HEK293 (cell line): Measurements from ENCODE around the gene TOMM6.

Experiments
- CTCF ChIA-PET: fragments of 350-600 bp; formaldehyde crosslinking; extraction: SDS; loops from one replicate; lab custom pipeline; 2021; ENCODE audit warnings: antibody characterized with exemption; lab: Yijun Ruan, JAX
- POLR2A ChIA-PET: fragments of 300-600 bp; formaldehyde crosslinking; extraction: SDS; loops from one replicate; lab custom pipeline; 2020; ENCODE audit warnings: antibody characterized with exemption, inconsistent platforms; lab: Yijun Ruan, JAX
- H3K27ac ChIP-seq: fragments of 200-500 bp; sonication (Bioruptor generic); 2 replicates; pipeline ENCODE4 v1.5.1; 2014; ENCODE audit warnings: low read depth, low read length, control low read depth, inconsistent platforms; ENCODE audit errors: extremely low read depth
- H3K36me3 ChIP-seq, 2 experiments: fragments of 200-500 bp in 1 of 2; sonication (Bioruptor generic) in 1 of 2; 1 replicate in 1 of 2; 2 replicates in 1 of 2; pipeline ENCODE4 v1.5.1; 2014 to 2017; ENCODE audit warnings: inconsistent platforms in 2 of 2, low read length in 2 of 2; ENCODE audit not compliant: control insufficient read depth in 2 of 2, insufficient read depth in 1 of 2
- H3K4me1 ChIP-seq: fragments of 200-500 bp; sonication (Bioruptor generic); 2 replicates; pipeline ENCODE4 v1.5.1; 2014; ENCODE audit warnings: mild to moderate bottlenecking, low read length, inconsistent platforms; ENCODE audit not compliant: control insufficient read depth, insufficient read depth
- H3K4me3 ChIP-seq: 2 replicates; pipeline ENCODE4 v1.5.1; 2011; ENCODE audit warnings: low read depth, mild to moderate bottlenecking, control low read depth, low read length, moderate library complexity
- H3K9me3 ChIP-seq: fragments of 200-500 bp; sonication (Bioruptor generic); 2 replicates; pipeline ENCODE4 v1.5.1; 2014; ENCODE audit warnings: low read depth, low read length, inconsistent platforms; ENCODE audit not compliant: control insufficient read depth, insufficient read depth
- EGR2 ChIP-seq: fragments of 450-650 bp; formaldehyde crosslinking; IDR thresholded peaks from 2 replicates; pipeline ENCODE4 v1.5.1; 2016; ENCODE audit warnings: low read depth, missing biosample characterization, missing genetic modification characterization
- ELK4 ChIP-seq: IDR thresholded peaks from 2 replicates; pipeline ENCODE4 v1.6.1; 2011; ENCODE audit warnings: mild to moderate bottlenecking, low read depth, low read length, borderline replicate concordance
- GLI2 ChIP-seq: fragments of 450-650 bp; formaldehyde crosslinking; IDR thresholded peaks from 2 replicates; pipeline ENCODE4; 2017; ENCODE audit warnings: missing biosample characterization, missing genetic modification characterization, low read depth, borderline replicate concordance
- KLF9 ChIP-seq: fragments of 450-650 bp; formaldehyde crosslinking; IDR thresholded peaks from 2 replicates; pipeline ENCODE4 v1.5.1; 2016; ENCODE audit warnings: missing biosample characterization, missing genetic modification characterization, low read depth
- SALL2 ChIP-seq: fragments of 450-650 bp; formaldehyde crosslinking; IDR thresholded peaks from 2 replicates; pipeline ENCODE4 v1.5.0; 2017; ENCODE audit warnings: missing biosample characterization, mild to moderate bottlenecking, missing genetic modification characterization, borderline replicate concordance
- TRIM28 ChIP-seq: IDR thresholded peaks from 2 replicates; pipeline ENCODE4 v1.6.1; 2011; ENCODE audit warnings: low read length, control low read depth, borderline replicate concordance
- TSHZ1 ChIP-seq: fragments of 450-650 bp; formaldehyde crosslinking; IDR thresholded peaks from 2 replicates; pipeline ENCODE4 v1.5.1; 2016; ENCODE audit warnings: missing biosample characterization, missing genetic modification characterization, borderline replicate concordance
- ZNF202 ChIP-seq: fragments of 450-650 bp; formaldehyde crosslinking; IDR thresholded peaks from 2 replicates; pipeline ENCODE4 v1.5.1; 2016; ENCODE audit warnings: missing biosample characterization, missing genetic modification characterization, borderline replicate concordance
- ZNF266 ChIP-seq: fragments of 450-650 bp; formaldehyde crosslinking; IDR thresholded peaks from 2 replicates; pipeline ENCODE4 v1.5.1; 2016; ENCODE audit warnings: missing biosample characterization, missing genetic modification characterization, low read depth
- ZNF274 ChIP-seq, 2 experiments: fragments of 200-500 bp in 1 of 2; fragments of 450-650 bp in 1 of 2; sonication (Bioruptor generic) in 1 of 2; formaldehyde crosslinking in 1 of 2; IDR thresholded peaks; 2 replicates each; pipeline versions ENCODE4 v1.5.1 to v1.6.1; 2014 to 2016; ENCODE audit warnings: borderline replicate concordance in 1 of 2, inconsistent platforms in 1 of 2, low read length in 1 of 2, missing biosample characterization in 1 of 2, missing genetic modification characterization in 1 of 2
- ZNF391 ChIP-seq: fragments of 450-650 bp; formaldehyde crosslinking; IDR thresholded peaks from 2 replicates; pipeline ENCODE4 v1.5.1; 2016; ENCODE audit warnings: low read depth, missing biosample characterization, missing genetic modification characterization, borderline replicate concordance
- ZNF398 ChIP-seq: fragments of 450-650 bp; formaldehyde crosslinking; IDR thresholded peaks from 2 replicates; pipeline ENCODE4 v1.5.1; 2017; ENCODE audit warnings: missing biosample characterization, missing genetic modification characterization
- ZNF521 ChIP-seq: fragments of 450-650 bp; formaldehyde crosslinking; IDR thresholded peaks from 2 replicates; pipeline ENCODE4 v1.5.1; 2017; ENCODE audit warnings: missing biosample characterization, mild to moderate bottlenecking, missing genetic modification characterization
- ZNF585B ChIP-seq: fragments of 450-650 bp; formaldehyde crosslinking; IDR thresholded peaks from 2 replicates; pipeline ENCODE4 v1.5.1; 2016; ENCODE audit warnings: missing biosample characterization, missing genetic modification characterization
- ZNF624 ChIP-seq: fragments of 450-650 bp; formaldehyde crosslinking; IDR thresholded peaks from 2 replicates; pipeline ENCODE4 v1.5.1; 2017; ENCODE audit warnings: missing biosample characterization, missing genetic modification characterization
- ZNF658 ChIP-seq: fragments of 450-650 bp; formaldehyde crosslinking; IDR thresholded peaks from 2 replicates; pipeline ENCODE4; 2016; ENCODE audit warnings: missing biosample characterization, missing genetic modification characterization
- ZNF768 ChIP-seq: fragments of 450-650 bp; formaldehyde crosslinking; IDR thresholded peaks from 2 replicates; pipeline ENCODE4 v1.5.1; 2018; ENCODE audit warnings: missing biosample characterization, mild to moderate bottlenecking, missing genetic modification characterization
- ZNF843 ChIP-seq: fragments of 450-650 bp; formaldehyde crosslinking; IDR thresholded peaks from 2 replicates; pipeline ENCODE4 v1.5.1; 2016; ENCODE audit warnings: missing biosample characterization, missing genetic modification characterization
- ZSCAN5A ChIP-seq: fragments of 450-650 bp; formaldehyde crosslinking; IDR thresholded peaks from 2 replicates; pipeline ENCODE4 v1.5.1; 2016; ENCODE audit warnings: missing biosample characterization, missing genetic modification characterization

TOMM6 gene

GRCh38 chr6:41757271-41757670 is 30.2 kb upstream of the TOMM6 start:
- no peaks in the 10 kb centered on the region for H3K36me3 ChIP-seq
- no peaks in the 10 kb centered on the region for H3K9me3 ChIP-seq
- H3K4me3 ChIP-seq: no peak overlapping the region
- ChIA-PET CTCF (no interaction called here), POLR2A (no interaction called here)
- no peaks in the 10 kb centered on the region for H3K4me1 ChIP-seq
- TF ChIP-seq ZNF658 (tag by site-specific recombination): no peak
- no peak for TF ChIP-seq ZNF202
- TF ChIP-seq ZNF266: no peak
- no peak for TF ChIP-seq TSHZ1 (tag by site-specific recombination)
- no peak for TF ChIP-seq ZNF624
- no peak for TF ChIP-seq EGR2 (tag by site-specific recombination)
- TF ChIP-seq ZNF843 (tag by site-specific recombination): no peak
- no peak for TF ChIP-seq ZNF585B (tag by site-specific recombination)
- no peak for TF ChIP-seq GLI2 (tag by site-specific recombination)
- TF ChIP-seq ZNF391 (tag by site-specific recombination): no peak
- no peak for TF ChIP-seq KLF9
- no peak for TF ChIP-seq ZNF398 (tag by site-specific recombination)
- no peak for TF ChIP-seq ZNF274 (IDR thresholded peaks at IDR 0.05; ENCODE audit: low read length)
- no peak for TF ChIP-seq ZNF274 (tag by site-specific recombination; IDR thresholded peaks at IDR 0.05; ENCODE audit: borderline replicate concordance)
- no peak for TF ChIP-seq ELK4
- TF ChIP-seq TRIM28: no peak
- no peak for TF ChIP-seq ZNF521 (tag by site-specific recombination)
- TF ChIP-seq ZNF768: no peak
- TF ChIP-seq ZSCAN5A (tag by site-specific recombination): no peak
- TF ChIP-seq SALL2 (tag by site-specific recombination): no peak
- H3K27ac ChIP-seq: no peak overlapping the region
